Astrocyte of the spinal cord (primary cell): Measurements from ENCODE around the gene PIP4K2B.

Source experiments
- DNase-seq: peaks from one replicate; pipeline ENCODE4 v3.0.0; 2011; ENCODE audit warnings: low read depth, low spot score
- H3K4me3 ChIP-seq: 2 replicates; pipeline ENCODE4 v1.5.1; 2011; ENCODE audit warnings: low read depth, mild to moderate bottlenecking, low read length, moderate library complexity
- CTCF ChIP-seq: IDR thresholded peaks from 2 replicates; pipeline ENCODE4 v1.5.1; 2012; ENCODE audit warnings: low read depth, mild to moderate bottlenecking, low read length, inconsistent platforms
- in situ Hi-C: cut with HindIII; loops from 2 replicates; pipeline ENCODE4 v1.10.0; 2017; ENCODE audit warnings: low sequenced_read_pairs

PIP4K2B gene

DNA sequence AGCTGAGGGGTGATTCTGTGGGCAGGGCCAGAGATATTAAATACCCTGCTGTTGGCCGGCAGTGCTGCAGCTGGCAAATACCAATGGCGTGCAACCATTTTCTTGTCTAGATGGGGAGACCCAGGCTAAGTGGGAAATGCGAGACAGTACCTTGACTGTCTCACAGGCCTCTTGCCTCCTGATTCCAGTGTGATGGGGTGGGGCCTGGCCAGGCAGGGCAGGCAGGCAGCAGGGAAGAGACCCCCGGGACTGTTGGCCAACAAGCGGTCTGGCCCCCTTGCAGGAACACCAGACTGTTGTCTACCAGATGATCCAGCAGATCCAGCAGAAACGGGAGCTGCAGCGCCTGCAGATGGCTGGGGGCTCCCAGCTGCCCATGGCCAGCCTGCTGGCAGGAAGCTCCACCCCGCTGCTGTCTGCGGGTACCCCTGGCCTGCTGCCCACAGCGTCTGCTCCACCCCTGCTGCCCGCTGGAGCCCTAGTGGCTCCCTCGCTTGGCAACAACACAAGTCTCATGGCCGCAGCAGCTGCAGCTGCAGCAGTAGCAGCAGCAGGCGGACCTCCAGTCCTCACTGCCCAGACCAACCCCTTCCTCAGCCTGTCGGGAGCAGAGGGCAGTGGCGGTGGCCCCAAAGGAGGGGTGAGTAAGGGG, 74.9 kb downstream of the PIP4K2B start:
- in situ Hi-C loops, result no loop called here

GRCh38 chr17:38721802-38722201, 77.6 kb downstream of the PIP4K2B start:
- no peak for DNase-seq
- in situ Hi-C loops, result no loop called here
- no peak overlapping the region for H3K4me3 ChIP-seq
- TF ChIP-seq CTCF, result no peak

More for the DNA sequence above, 74.9 kb downstream of the PIP4K2B start:
- DNase-seq, result peak; percentile 55
- no peak for TF ChIP-seq CTCF
- no peak overlapping the region for H3K4me3 ChIP-seq

GRCh38 chr17:38720941-38721340, 78.4 kb downstream of the PIP4K2B start:
- in situ Hi-C loops, result no loop called here
- no peak for TF ChIP-seq CTCF
- DNase-seq, result no peak
- H3K4me3 ChIP-seq, result no peak overlapping the region

DNA sequence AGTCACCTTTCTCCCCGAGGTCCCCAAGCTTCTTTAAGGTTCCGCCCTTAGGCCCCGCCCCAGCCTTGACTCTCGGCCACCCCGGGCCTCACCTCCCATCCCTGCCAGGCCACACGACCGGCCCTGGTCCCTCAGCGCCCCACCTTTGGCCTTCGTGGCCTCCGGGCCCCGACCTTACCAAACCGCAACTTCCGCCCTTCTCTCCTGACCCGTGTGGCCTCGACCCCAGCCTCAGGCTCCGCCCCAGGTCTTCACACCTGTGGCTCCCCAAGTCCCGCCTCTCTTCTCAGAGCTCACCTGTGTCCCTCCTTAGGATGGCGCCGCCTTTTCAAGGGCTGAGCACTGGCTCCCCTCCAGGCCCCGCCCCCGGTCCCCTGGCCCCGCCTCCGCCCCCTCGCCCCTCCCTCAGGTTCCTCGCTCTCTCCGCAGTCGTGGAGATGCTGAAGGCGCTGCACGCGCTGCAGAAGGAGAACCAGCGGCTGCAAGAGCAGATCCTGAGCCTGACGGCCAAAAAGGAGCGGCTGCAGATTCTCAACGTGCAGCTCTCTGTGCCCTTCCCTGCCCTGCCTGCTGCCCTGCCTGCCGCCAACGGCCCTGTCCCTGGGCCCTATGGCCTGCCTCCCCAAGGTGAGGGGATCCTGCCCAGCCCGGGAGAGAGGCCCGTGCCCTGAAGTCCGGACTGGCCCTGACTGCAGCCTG, 79.3 kb downstream of the PIP4K2B start:
- no peak for TF ChIP-seq CTCF
- H3K4me3 ChIP-seq, result no peak overlapping the region
- in situ Hi-C loops, result no loop called here
- DNase-seq, result no peak

DNA sequence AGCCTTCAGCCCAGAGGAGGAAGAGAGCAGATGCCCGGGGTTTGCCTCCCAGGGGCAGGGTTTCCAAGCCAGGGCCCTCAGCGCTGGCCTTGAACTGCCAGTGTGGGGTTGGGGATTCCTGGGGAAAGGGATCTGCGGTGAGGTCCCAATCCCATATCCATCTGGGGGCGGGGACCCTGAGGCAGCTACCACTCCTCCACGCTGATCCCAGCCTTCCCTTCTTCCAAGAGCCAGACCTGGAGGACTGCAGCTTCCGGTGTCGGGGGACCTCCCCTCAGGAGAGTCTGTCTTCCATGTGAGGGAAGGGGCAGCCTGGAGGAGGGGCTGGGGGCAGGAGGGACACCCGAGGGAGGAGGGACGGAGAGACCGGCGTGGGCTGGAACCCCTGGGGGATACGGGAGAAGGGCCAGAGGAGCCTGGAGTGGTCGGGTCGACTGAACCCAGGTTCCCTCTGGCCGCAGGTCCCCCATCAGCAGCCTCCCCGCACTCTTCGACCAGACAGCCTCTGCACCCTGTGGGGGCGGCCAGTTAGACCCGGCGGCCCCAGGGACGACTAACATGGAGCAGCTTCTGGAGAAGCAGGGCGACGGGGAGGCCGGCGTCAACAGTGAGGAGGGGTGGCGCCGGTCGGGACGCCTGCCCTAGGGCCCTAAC, 79.9 kb downstream of the PIP4K2B start:
- no peak for TF ChIP-seq CTCF

DNA sequence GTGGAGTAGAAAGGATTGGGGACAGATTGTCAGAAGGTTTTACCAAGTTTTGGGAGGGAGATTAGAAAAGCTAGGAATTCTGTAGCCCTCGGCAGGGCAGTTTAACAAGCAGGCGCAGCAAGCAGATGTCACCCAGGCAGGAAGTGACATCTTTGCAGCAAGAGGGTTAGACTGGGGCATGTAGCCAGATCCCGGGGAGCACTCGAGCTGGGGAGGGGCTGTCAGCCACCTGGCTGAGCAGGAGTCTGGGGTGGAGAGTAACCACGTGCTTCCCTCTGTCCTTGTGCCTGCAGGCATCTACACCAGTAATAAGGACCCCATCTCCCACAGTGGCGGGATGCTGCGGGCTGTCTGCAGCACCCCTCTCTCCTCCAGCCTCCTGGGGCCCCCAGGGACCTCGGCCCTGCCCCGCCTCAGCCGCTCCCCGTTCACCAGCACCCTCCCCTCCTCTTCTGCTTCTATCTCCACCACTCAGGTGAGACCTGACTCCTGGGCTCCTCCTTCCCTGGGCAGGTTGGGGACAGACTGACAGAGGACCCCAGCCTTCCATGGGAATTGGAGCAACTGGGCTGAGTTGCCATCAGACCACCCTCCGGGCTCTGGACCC, 82.1 kb downstream of the PIP4K2B start:
- H3K4me3 ChIP-seq, result no peak overlapping the region
- no peak for TF ChIP-seq CTCF
- in situ Hi-C loops, result no loop called here
- no peak for DNase-seq

More for the DNA sequence above, 79.9 kb downstream of the PIP4K2B start:
- in situ Hi-C loops, result no loop called here
- DNase-seq, result no peak
- H3K4me3 ChIP-seq, result no peak overlapping the region
